ENCODE measurements around the gene MRPL34. TPM values are rescaled to one million over a fixed set of nuclear protein-coding genes. Genes with fewer than 3 reads are reported as not detected.

The MRPL34 gene
- total and polyA plus RNA-seq, 4 donors: 23.3 to 301 (median 140) TPM

- Histone ChIP-seq H3K36me3 (ENCODE audit: control insufficient read depth in 4 of 4, insufficient read depth in 3 of 4, low read depth in 1 of 4, low read length in 3 of 4) (no peaks in the 10 kb centered on the region), H3K9ac (ENCODE audit: low read depth in 1 of 2, low read length in 2 of 2) (no peak overlapping the region), H3K4me3 (ENCODE audit: low read depth in 1 of 3, low read length in 3 of 3) (peak overlapping the region in 1 of 3 donors; percentile 44), H3K27ac (ENCODE audit: low read depth in 1 of 2, low read length in 2 of 2) (no peak overlapping the region), H3K9me3 (ENCODE audit: control insufficient read depth in 4 of 4, low read length in 3 of 4) (no peaks in the 10 kb centered on the region), H3K4me1 (ENCODE audit: control insufficient read depth in 4 of 4, insufficient read depth in 4 of 4, low read length in 3 of 4) (peaks cover 12 to 23% (median 14%) of the 10 kb centered on the region in 4 donors), H3K27me3 (ENCODE audit: control insufficient read depth in 4 of 4, insufficient read depth in 4 of 4, low read length in 3 of 4) (no peaks in the 10 kb centered on the region)
- TF ChIP-seq REST (IDR thresholded peaks at IDR 0.05) (no peak), RAD21 (IDR thresholded peaks at IDR 0.05) (peak in 1 of 2 donors; percentile 16), YY1 (IDR thresholded peaks at IDR 0.05) (no peak), CTCF (IDR thresholded peaks at IDR 0.05; ENCODE audit: low read depth, low read length, missing input control) (peak; percentile 18), MAX (IDR thresholded peaks at IDR 0.05) (no peak), SP1 (IDR thresholded peaks at IDR 0.05) (no peak)
- no peak for DNase-seq (ENCODE audit: low spot score)
- 36% methylated on average over 64 of the region's 64 CpGs for WGBS
Measured at GRCh38 chr19:17327654-17328516, 22.2 kb downstream of the MRPL34 start.

GRCh38 chr19:17328517-17329365, 23.1 kb downstream of the MRPL34 start:
- H3K27me3 ChIP-seq (ENCODE audit: control insufficient read depth in 4 of 4, insufficient read depth in 4 of 4, low read length in 3 of 4): no peaks in the 10 kb centered on the region
- no peak for DNase-seq (ENCODE audit: low spot score)
- H3K4me3 ChIP-seq (ENCODE audit: low read depth in 1 of 3, low read length in 3 of 3): peak overlapping the region in 1 of 3 donors; percentile 44
- H3K9me3 ChIP-seq (ENCODE audit: control insufficient read depth in 4 of 4, low read length in 3 of 4): no peaks in the 10 kb centered on the region
- WGBS: 28% methylated on average over 94 of the region's 94 CpGs
- TF ChIP-seq GABPA (IDR thresholded peaks at IDR 0.05 in 1 of 2, conservative IDR thresholded peaks at IDR 0.05 in 1 of 2) (no peak), HNF4A (conservative IDR thresholded peaks at IDR 0.05) (no peak), RAD21 (IDR thresholded peaks at IDR 0.05) (no peak)
- no peak overlapping the region for H3K27ac ChIP-seq (ENCODE audit: low read depth in 1 of 2, low read length in 2 of 2)
- no peak overlapping the region for H3K9ac ChIP-seq (ENCODE audit: low read depth in 1 of 2, low read length in 2 of 2)
- peaks cover 13 to 25% (median 15%) of the 10 kb centered on the region in 4 donors for H3K4me1 ChIP-seq (ENCODE audit: control insufficient read depth in 4 of 4, insufficient read depth in 4 of 4, low read length in 3 of 4)
- H3K36me3 ChIP-seq (ENCODE audit: control insufficient read depth in 4 of 4, insufficient read depth in 3 of 4, low read depth in 1 of 4, low read length in 3 of 4): no peaks in the 10 kb centered on the region
